ENCODE data around the gene POLE2.

GRCh38 chr14:49686425-49686824, 1.6 kb downstream of the POLE2 start:
- no peak for TF ChIP-seq CTCF (IDR thresholded peaks at IDR 0.05; ENCODE audit: low read depth, low read length)
- TF ChIP-seq EZH2phosphoT487 (IDR thresholded peaks at IDR 0.05; ENCODE audit: low read depth) = no peak

All from OCI-LY3 (cell line).